K562 (cell line): Measurements from ENCODE around the gene NDUFA3. TPM values are rescaled to one million over a fixed set of nuclear protein-coding genes. Genes with fewer than 3 reads are reported as not detected.
"Not testable (repeated sequence)": the region's sequence is repeated elsewhere in the genome, so short reads cannot be mapped to it uniquely, and the experiment has no call there.

Source experiments
- ATAC-seq: fragments of 200-7000 bp; cut with Tn5 transposase; 3 replicates; pipeline ENCODE4 v1.9.1; 2020; ENCODE audit warnings: moderate library complexity
- BruUV-seq: library from RNA; stranded (reverse); fragments of 400-500 nt; replicated peaks from 2 replicates; lab custom pipeline; 2021; lab: Mats Ljungman, UMichigan
- CTCF ChIA-PET: fragments of 300-600 bp; formaldehyde crosslinking; extraction: SDS; loops from one replicate; lab custom pipeline; 2021; ENCODE audit warnings: low intra/inter-chr PET ratio; lab: Yijun Ruan, JAX
- POLR2A ChIA-PET: fragments of 300-600, 350-650 bp; sonication (Branson Sonifier 250); formaldehyde crosslinking; extraction: SDS; loops from one replicate; lab custom pipeline; 2021; ENCODE audit warnings: antibody characterized with exemption, inconsistent platforms; lab: Yijun Ruan, JAX
- DNase-seq, 4 experiments: peaks; one replicate each; pipeline versions ENCODE4 v3.0.0 to v3.0.0-alpha.2; 2011 to 2018; ENCODE audit warnings: low spot score in 3 of 4, mixed read lengths in 3 of 4; ENCODE audit errors: extremely low read depth in 1 of 4
- FAIRE-seq: peaks from 2 replicates; lab custom pipeline; 2011; peaks lifted over from hg19 to GRCh38; lab: Jason Lieb, UNC
- H2AFZ ChIP-seq: 2 replicates; pipeline ENCODE4 v1.6.0; 2011; ENCODE audit warnings: low read depth, low read length, control low read depth, inconsistent platforms
- H3K27ac ChIP-seq: fragments of 200-600 bp; 3 replicates; pipeline ENCODE4 v1.8.0; 2011; ENCODE audit warnings: low read depth, mild to moderate bottlenecking, control low read depth, inconsistent platforms, low read length, moderate library complexity, mixed read lengths; ENCODE audit errors: extremely low read depth
- H3K27me3 ChIP-seq, 2 experiments: fragments of 300-600 bp in 1 of 2; 2 replicates in 1 of 2; 3 replicates in 1 of 2; pipeline versions ENCODE4 v1.6.0 to v1.8.0; 2011; ENCODE audit warnings: inconsistent platforms in 2 of 2, low read length in 2 of 2, mild to moderate bottlenecking in 1 of 2, mixed read lengths in 1 of 2, moderate library complexity in 1 of 2; ENCODE audit not compliant: control insufficient read depth in 2 of 2, insufficient read depth in 2 of 2
- H3K36me3 ChIP-seq: fragments of 300-600 bp; 3 replicates; pipeline ENCODE4 v1.8.0; 2011; ENCODE audit warnings: mild to moderate bottlenecking, low read length, inconsistent platforms; ENCODE audit not compliant: control insufficient read depth, insufficient read depth
- H3K4me1 ChIP-seq, 2 experiments: fragments of 200-600 bp in 1 of 2; replicated peaks in 1 of 2; 2 replicates in 1 of 2; 3 replicates in 1 of 2; pipeline versions ENCODE4 v1.5.1 to v1.8.0; 2011; ENCODE audit warnings: inconsistent platforms in 2 of 2, low read length in 2 of 2, mild to moderate bottlenecking in 1 of 2, mixed read lengths in 1 of 2, moderate library complexity in 1 of 2; ENCODE audit not compliant: control insufficient read depth in 2 of 2, insufficient read depth in 2 of 2
- H3K4me2 ChIP-seq: 2 replicates; pipeline ENCODE4 v1.6.1; 2011; ENCODE audit warnings: low read length, control low read depth, inconsistent platforms, mixed read lengths; ENCODE audit not compliant: insufficient read depth
- H3K4me3 ChIP-seq: fragments of 200-600 bp; sonication (generic), shearing (Covaris generic); 2 replicates; pipeline ENCODE4 v1.5.1; 2016; ENCODE audit warnings: control low read depth, inconsistent platforms
- H3K79me2 ChIP-seq: fragments of 200-600 bp; 3 replicates; pipeline ENCODE4 v1.8.0; 2011; ENCODE audit warnings: low read length, inconsistent platforms; ENCODE audit not compliant: control insufficient read depth, insufficient read depth
- H3K9ac ChIP-seq, 2 experiments: 2 replicates each; pipeline versions ENCODE4 v1.6.0 to v1.6.1; 2011; ENCODE audit warnings: low read depth in 2 of 2, low read length in 2 of 2, control low read depth in 1 of 2, inconsistent platforms in 1 of 2, mild to moderate bottlenecking in 1 of 2, mixed read lengths in 1 of 2; ENCODE audit not compliant: insufficient read depth in 1 of 2
- H3K9me1 ChIP-seq: one replicate; pipeline ENCODE4 v1.6.0; 2011; ENCODE audit warnings: inconsistent platforms, mild to moderate bottlenecking, low read length, moderate library complexity; ENCODE audit not compliant: control insufficient read depth, insufficient read depth
- H3K9me3 ChIP-seq: replicated peaks from 2 replicates; pipeline ENCODE4 v1.5.1; 2011; ENCODE audit warnings: low read depth, low read length, inconsistent platforms; ENCODE audit not compliant: control insufficient read depth, insufficient read depth
- H4K20me1 ChIP-seq: replicated peaks from 2 replicates; pipeline ENCODE4 v1.6.1; 2011; ENCODE audit warnings: low read length, inconsistent platforms, mixed read lengths; ENCODE audit not compliant: control insufficient read depth, insufficient read depth
- ATF4 ChIP-seq: fragments of 450-650 bp; formaldehyde crosslinking; IDR thresholded peaks from 2 replicates; pipeline ENCODE4 v1.4.0; 2022; ENCODE audit warnings: mild to moderate bottlenecking, moderate library complexity
- ETV5 ChIP-seq: sonication (generic); formaldehyde crosslinking; IDR thresholded peaks from 2 replicates; pipeline ENCODE4 v1.4.0; 2020; ENCODE audit warnings: low read depth, mild to moderate bottlenecking, missing genetic modification reagents
- FOXP1 ChIP-seq: sonication (generic); formaldehyde crosslinking; IDR thresholded peaks from 2 replicates; pipeline ENCODE4 v1.8.0; 2022; ENCODE audit warnings: mild to moderate bottlenecking, missing genetic modification reagents
- IRF2 ChIP-seq: sonication (generic); formaldehyde crosslinking; IDR thresholded peaks from 2 replicates; pipeline ENCODE4 v1.8.1; 2022; ENCODE audit warnings: mild to moderate bottlenecking, missing genetic modification reagents
- JUN ChIP-seq, 2 experiments: sonication (generic) in 1 of 2; formaldehyde crosslinking in 1 of 2; IDR thresholded peaks; 2 replicates each; pipeline versions ENCODE4 v1.6.1 to v1.8.0; 2012 to 2022; ENCODE audit warnings: borderline replicate concordance in 2 of 2, mild to moderate bottlenecking in 2 of 2, improper control_type of control experiment in 1 of 2, low read depth in 1 of 2, low read length in 1 of 2, missing genetic modification reagents in 1 of 2
- NRF1 ChIP-seq, 2 experiments: fragments of 450-650 bp; IDR thresholded peaks in 1 of 2; conservative IDR thresholded peaks in 1 of 2; 2 replicates each; pipeline ENCODE4 v1.6.1; 2014; ENCODE audit warnings: mild to moderate bottlenecking in 2 of 2
- TGIF2 ChIP-seq: sonication (generic); formaldehyde crosslinking; IDR thresholded peaks from 2 replicates; pipeline ENCODE4 v1.8.1; 2022; ENCODE audit warnings: mild to moderate bottlenecking, missing genetic modification reagents, moderate library complexity
- ZNF12 ChIP-seq: sonication (generic); formaldehyde crosslinking; IDR thresholded peaks from 2 replicates; pipeline ENCODE4 v1.4.0; 2020; ENCODE audit warnings: mild to moderate bottlenecking, missing genetic modification reagents
- ZNF263 ChIP-seq: sonication (generic); formaldehyde crosslinking; IDR thresholded peaks from 2 replicates; pipeline ENCODE4 v1.8.0; 2022; ENCODE audit warnings: mild to moderate bottlenecking, missing genetic modification reagents, borderline replicate concordance
- ZNF431 ChIP-seq: sonication (generic); formaldehyde crosslinking; IDR thresholded peaks from 2 replicates; pipeline ENCODE4 v1.8.0; 2022; ENCODE audit warnings: mild to moderate bottlenecking, missing genetic modification reagents
- WGBS: fragments of 100-300 bp; shearing (Covaris generic); methylation state at CpG from one replicate; pipeline ENCODE4 v1.1.6; 2016; ENCODE audit warnings: low coverage, mixed read lengths; ENCODE audit not compliant: insufficient coverage; ENCODE audit errors: missing lambda C conversion rate; 5-methylcytosine and 5-hydroxymethylcytosine counted together
- in situ Hi-C: fragments of 300-500 bp; cut with MboI; formaldehyde crosslinking; loops from 4 replicates; pipeline ENCODE4 v1.15.0; 2018; ENCODE audit warnings: inconsistent platforms, mixed read lengths
- intact Hi-C: fragments of 100-400 bp; cut with micrococcal nuclease; formaldehyde crosslinking; loops from 2 replicates; pipeline ENCODE4 v1.14.2; 2022
- polyA plus RNA-seq, 8 experiments: library from polyadenylated mRNA; depleted of rRNA in 4 of 8; stranded (reverse) in 5 of 8; unstranded in 3 of 8; fragments of >200 nt; fragmentation: Nextera tagmentation in 2 of 8; fragmentation: Illumina TruSeq in 1 of 8; extraction: Ambion mirVana in 2 of 8; extraction: Trizol in 1 of 8; gene quantifications; 2 replicates each; pipeline versions ENCODE4 v1.2.1 to v1.2.3, GENCODE V29; 2011 to 2014; ENCODE audit warnings: inconsistent platforms in 1 of 8, missing spikeins in 1 of 8
- total RNA-seq, 7 experiments: library from RNA; depleted of rRNA in 6 of 7; stranded (reverse); fragments of >200 nt in 6 of 7; fragmentation: Illumina TruSeq in 2 of 7; extraction: Trizol in 2 of 7; gene quantifications; 2 replicates each; pipeline versions ENCODE4 v1.2.1 to v1.2.3, GENCODE V29; 2011 to 2021; ENCODE audit warnings: low replicate concordance in 1 of 7
- TF ChIP-seq, protein P1 (sequence below): sonication (generic); formaldehyde crosslinking; IDR thresholded peaks from 2 replicates; pipeline ENCODE4 v1.8.0; 2022; ENCODE audit warnings: missing genetic modification reagents, mild to moderate bottlenecking, moderate library complexity, borderline replicate concordance
- TF ChIP-seq, protein P2 (sequence below): conservative IDR thresholded peaks from 2 replicates; pipeline ENCODE4 v1.6.1; 2011; ENCODE audit warnings: low read depth, mild to moderate bottlenecking, low read length; ENCODE audit not compliant: control insufficient read depth
- TF ChIP-seq, protein P3 (sequence below): sonication (generic); formaldehyde crosslinking; IDR thresholded peaks from 2 replicates; pipeline ENCODE4 v1.8.0; 2022; ENCODE audit warnings: mild to moderate bottlenecking, missing genetic modification reagents

NDUFA3 gene
- total and polyA plus RNA-seq, 9 of the 15 experiments (the other 6 are each of a cell fraction or from before 2014, with no cell fraction given) = 39.2 to 279 (median 138) TPM

GRCh38 chr19:54095136-54095858, 7.4 kb upstream of the NDUFA3 start (continued):
- TF ChIP-seq, protein P1, sequence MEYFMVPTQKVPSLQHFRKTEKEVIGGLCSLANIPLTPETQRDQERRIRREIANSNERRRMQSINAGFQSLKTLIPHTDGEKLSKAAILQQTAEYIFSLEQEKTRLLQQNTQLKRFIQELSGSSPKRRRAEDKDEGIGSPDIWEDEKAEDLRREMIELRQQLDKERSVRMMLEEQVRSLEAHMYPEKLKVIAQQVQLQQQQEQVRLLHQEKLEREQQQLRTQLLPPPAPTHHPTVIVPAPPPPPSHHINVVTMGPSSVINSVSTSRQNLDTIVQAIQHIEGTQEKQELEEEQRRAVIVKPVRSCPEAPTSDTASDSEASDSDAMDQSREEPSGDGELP (CRISPR knock-in tag) = no peak
- no peak for TF ChIP-seq ATF4 (CRISPR knock-in tag)

DNA sequence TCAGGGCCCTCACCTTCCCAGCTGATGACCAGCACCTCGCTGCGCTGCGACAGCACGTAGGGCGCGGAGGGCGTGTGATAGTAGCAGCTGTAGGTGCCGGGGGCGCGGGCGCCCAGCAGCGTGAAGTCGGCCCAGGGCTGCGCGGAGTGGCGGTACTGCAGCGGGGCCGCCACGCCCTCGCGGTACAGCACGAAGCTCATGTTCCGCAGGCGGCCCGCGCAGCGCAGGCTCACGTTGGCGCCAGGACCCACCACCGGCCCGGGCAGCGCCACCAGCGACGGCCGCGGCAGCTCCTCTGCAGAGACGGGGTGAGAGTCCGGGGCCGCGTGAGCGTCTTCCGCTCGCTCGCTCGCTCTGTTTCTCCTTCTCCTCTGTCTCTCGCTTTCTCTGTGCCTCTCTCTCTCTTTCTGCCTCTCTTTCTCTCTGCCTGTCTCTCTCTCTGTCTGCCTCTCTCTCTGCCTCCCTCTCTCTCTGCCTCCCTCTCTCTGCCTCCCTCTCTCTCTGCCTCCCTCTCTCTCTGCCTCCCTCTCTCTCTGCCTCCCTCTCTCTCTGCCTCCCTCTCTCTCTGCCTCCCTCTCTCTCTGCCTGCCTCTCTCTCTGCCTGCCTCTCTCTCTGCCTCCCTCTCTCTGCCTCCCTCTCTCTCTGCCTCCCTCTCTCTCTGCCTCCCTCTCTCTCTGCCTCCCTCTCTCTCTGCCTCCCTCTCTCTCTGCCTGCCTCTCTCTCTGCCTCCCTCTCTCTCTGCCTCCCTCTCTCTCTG, 6.6 kb upstream of the NDUFA3 start:
- FAIRE-seq; H3K27ac ChIP-seq; H3K36me3 ChIP-seq; H4K20me1 ChIP-seq; in situ Hi-C loops; intact Hi-C loops; H3K9me3 ChIP-seq; H3K79me2 ChIP-seq; H3K9me1 ChIP-seq; H3K27me3 ChIP-seq; CTCF ChIA-PET; BruUV-seq; TF ChIP-seq JUN (IDR thresholded peaks at IDR 0.05; ENCODE audit: borderline replicate concordance, low read depth, low read length): not testable (repeated sequence)
- ATAC-seq = peak; percentile 80
- peak overlapping the region; percentile 34 to 84; a peak in 3 of 4 replicates for H3K9ac ChIP-seq
- WGBS = 3% methylated on average over 28 of the region's 46 CpGs
- POLR2A ChIA-PET = interaction anchor here (1.4 to 1.7 kb wide), 2 partner anchors 19 to 112 kb away, joined by 4 to 5 read pairs; partner anchors contain the start of genes PRPF31 and TFPT
- H2AFZ ChIP-seq = peak overlapping the region; percentile 68
- H3K4me2 ChIP-seq = peak overlapping the region; percentile 62
- H3K4me1 ChIP-seq = peaks cover 0 to 24% of the 10 kb centered on the region in 2 experiments; a peak in 3 of 5 replicates
- peak overlapping the region; percentile 16 for H3K4me3 ChIP-seq
- peak; percentile 50 to 70 (median 62) for DNase-seq
- peak; percentile 44; the same call in 1 of the 2 replicates for TF ChIP-seq ZNF263
- TF ChIP-seq ZNF431 (CRISPR knock-in tag) = peak; percentile 84
- TF ChIP-seq, protein P2, sequence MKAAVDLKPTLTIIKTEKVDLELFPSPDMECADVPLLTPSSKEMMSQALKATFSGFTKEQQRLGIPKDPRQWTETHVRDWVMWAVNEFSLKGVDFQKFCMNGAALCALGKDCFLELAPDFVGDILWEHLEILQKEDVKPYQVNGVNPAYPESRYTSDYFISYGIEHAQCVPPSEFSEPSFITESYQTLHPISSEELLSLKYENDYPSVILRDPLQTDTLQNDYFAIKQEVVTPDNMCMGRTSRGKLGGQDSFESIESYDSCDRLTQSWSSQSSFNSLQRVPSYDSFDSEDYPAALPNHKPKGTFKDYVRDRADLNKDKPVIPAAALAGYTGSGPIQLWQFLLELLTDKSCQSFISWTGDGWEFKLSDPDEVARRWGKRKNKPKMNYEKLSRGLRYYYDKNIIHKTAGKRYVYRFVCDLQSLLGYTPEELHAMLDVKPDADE = 0 out of 2 replicates have a peak, but pooled peaks have one; percentile 26
- TF ChIP-seq TGIF2 (CRISPR knock-in tag) = peak; percentile 92; the same call in 1 of the 2 replicates
- peak; percentile 97 for TF ChIP-seq FOXP1
- peak; percentile 63; the same call in 1 of the 2 replicates for TF ChIP-seq JUN (CRISPR knock-in tag; IDR thresholded peaks at IDR 0.05; ENCODE audit: borderline replicate concordance)
- peak; percentile 81; the same call in 1 of the 2 replicates for TF ChIP-seq IRF2
- TF ChIP-seq, protein P3, sequence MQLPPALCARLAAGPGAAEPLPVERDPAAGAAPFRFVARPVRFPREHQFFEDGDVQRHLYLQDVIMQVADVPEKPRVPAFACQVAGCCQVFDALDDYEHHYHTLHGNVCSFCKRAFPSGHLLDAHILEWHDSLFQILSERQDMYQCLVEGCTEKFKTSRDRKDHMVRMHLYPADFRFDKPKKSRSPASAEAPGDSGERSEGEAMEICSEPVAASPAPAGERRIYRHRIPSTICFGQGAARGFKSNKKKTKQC (CRISPR knock-in tag) = peak; percentile 95
- TF ChIP-seq NRF1 (conservative IDR thresholded peaks at IDR 0.05 in 1 of 2, IDR thresholded peaks at IDR 0.05 in 1 of 2) = peak; percentile 81 to 85
- TF ChIP-seq ETV5 (CRISPR knock-in tag) = peak; percentile 60; the same call in 1 of the 2 replicates
- peak; percentile 69; the same call in 1 of the 2 replicates for TF ChIP-seq ZNF12 (CRISPR knock-in tag)
